KOPT-K1 (cell line): ENCODE data around the gene KRTAP12-1.
A peak's percentile ranks its signal among the peaks of the same experiment; 100 is the strongest.
"Not testable (repeated sequence)": the region's sequence is repeated elsewhere in the genome, so short reads cannot be mapped to it uniquely, and the experiment has no call there.

Experiments
- H3K27ac ChIP-seq: fragments of 200-600 bp; sonication (generic); 2 replicates; pipeline ENCODE4 v1.5.1; 2016; ENCODE audit warnings: antibody characterized with exemption, mild to moderate bottlenecking, low read depth, low read length; ENCODE audit not compliant: poor library complexity, severe bottlenecking
- H3K36me3 ChIP-seq: fragments of 200-600 bp; sonication (generic); 2 replicates; pipeline ENCODE4 v1.5.1; 2017; ENCODE audit warnings: antibody characterized with exemption, mild to moderate bottlenecking, low read length, moderate library complexity; ENCODE audit not compliant: insufficient read depth
- H3K9me3 ChIP-seq: fragments of 200-600 bp; sonication (generic); 2 replicates; pipeline ENCODE4 v1.5.1; 2017; ENCODE audit warnings: antibody characterized with exemption, low read length, mild to moderate bottlenecking; ENCODE audit not compliant: insufficient read depth, poor library complexity, severe bottlenecking

The KRTAP12-1 gene

GRCh38 chr21:44671911-44672310, 10.1 kb downstream of the KRTAP12-1 start:
- no peaks in the 10 kb centered on the region for H3K36me3 ChIP-seq
- H3K9me3 ChIP-seq = peaks cover 40% of the 10 kb centered on the region
- no peak overlapping the region for H3K27ac ChIP-seq

DNA sequence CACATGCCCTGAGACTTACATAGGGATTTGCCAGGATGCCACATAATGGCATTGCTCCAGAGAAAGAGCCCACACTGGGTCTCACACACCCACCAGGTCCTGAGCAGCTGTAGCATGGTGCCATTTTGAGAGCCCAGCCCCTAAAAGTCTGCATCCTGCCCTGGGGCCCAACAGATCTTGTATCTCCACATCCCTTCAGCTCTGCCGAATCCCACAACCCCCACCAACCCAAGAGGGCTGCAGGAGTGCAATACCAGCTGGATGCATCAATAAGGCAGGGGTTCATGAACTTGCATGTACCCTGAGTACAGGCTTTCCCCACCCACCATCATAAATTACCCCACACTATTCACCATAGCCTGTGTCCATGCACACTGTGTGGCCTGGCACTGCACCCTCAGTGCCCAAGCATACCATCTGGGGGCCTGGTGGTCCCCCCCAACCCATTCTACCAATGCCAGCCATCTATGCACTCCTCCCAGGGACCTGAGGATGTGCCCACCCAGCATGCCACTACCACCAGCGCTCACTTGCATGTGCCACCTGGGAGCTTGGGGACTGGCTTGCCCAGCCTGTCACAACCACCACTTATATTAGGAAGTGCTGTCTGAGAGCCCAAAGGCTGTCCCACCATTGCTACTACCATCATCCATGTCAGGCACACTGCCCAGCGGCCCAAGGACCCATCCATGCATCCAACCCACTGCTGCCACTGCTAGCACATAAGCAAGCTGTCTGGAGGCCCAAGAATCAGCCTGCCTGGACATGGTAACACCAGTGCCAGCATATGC, 11.1 kb downstream of the KRTAP12-1 start:
- H3K27ac ChIP-seq = no peak overlapping the region
- peaks cover 40% of the 10 kb centered on the region for H3K9me3 ChIP-seq
- no peaks in the 10 kb centered on the region for H3K36me3 ChIP-seq

- Histone ChIP-seq H3K9me3 (peaks cover 42% of the 10 kb centered on the region), H3K27ac (no peak overlapping the region), H3K36me3 (no peaks in the 10 kb centered on the region)
These were observed 14.4 kb downstream of the KRTAP12-1 start for GRCh38 chr21:44667612-44668011.

- H3K36me3 ChIP-seq = no peaks in the 10 kb centered on the region
- no peak within 1 kb of the TSS for H3K27ac ChIP-seq
- peaks cover 34% of the 10 kb centered on the region for H3K9me3 ChIP-seq
These were observed 15.3 kb downstream of the KRTAP12-1 start, which contains the start of gene KRTAP12-2 for GRCh38 chr21:44666401-44667320. KRTAP12-2 (minus strand) TSS chr21:44666927; CDS start chr21:44666886, 41 bp downstream.

GRCh38 chr21:44664691-44665090, 17.3 kb downstream of the KRTAP12-1 start:
- H3K9me3 ChIP-seq = peaks cover 18% of the 10 kb centered on the region
- no peaks in the 10 kb centered on the region for H3K36me3 ChIP-seq
- H3K27ac ChIP-seq = no peak overlapping the region

DNA sequence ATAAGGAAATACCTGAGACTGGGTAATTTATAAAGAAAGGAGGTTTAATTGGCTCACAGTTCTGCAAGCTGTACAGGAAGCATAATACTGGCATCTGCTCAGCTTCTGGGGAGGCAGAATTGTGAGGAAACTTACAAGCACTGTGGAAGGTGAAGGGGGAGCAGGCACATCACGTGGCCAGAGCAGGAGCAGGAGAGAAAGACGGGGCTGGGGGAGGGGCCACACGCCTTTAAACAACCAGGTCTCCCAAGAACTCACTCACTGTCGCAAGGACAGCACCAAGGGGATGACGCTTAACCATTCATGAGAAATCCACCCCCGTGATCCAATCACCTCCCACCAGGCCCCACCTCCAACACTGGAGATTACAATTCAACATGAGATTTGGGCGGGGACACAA, 20.4 kb downstream of the KRTAP12-1 start:
- not testable (repeated sequence) for H3K27ac ChIP-seq, H3K36me3 ChIP-seq, H3K9me3 ChIP-seq

DNA sequence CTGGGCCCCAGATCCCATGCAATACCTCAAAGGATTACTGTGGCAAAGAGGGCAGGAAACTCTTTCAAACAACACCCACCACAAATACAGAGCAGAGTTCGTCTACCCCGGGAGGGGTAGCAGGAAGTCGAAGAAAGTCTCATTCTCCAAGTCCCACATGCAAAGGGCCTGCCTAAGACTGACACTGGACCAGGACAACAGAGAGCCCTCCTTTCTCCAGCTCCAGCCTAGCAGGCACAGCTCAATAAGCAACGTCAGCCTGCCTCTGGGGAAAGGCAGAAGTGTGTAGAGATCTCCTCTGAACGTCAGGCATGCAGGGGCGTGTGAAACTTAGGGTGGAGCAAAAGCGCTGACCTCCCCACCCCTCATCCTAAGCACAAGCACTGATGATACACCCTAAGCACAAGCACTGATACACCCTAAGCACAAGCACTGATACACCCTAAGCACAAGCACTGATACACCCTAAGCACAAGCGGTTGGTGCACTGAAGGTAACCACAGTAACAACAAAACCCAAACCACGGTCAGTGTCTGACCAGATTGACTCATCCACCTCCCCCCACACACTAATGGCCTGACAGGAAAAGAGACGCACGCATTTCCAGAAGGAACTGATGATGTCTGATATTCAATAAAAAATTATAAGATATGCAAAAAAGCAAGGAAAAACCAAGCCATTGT, 22.9 kb downstream of the KRTAP12-1 start:
- Histone ChIP-seq H3K36me3 (no peaks in the 10 kb centered on the region), H3K9me3 (peaks cover 19% of the 10 kb centered on the region), H3K27ac (peak overlapping the region; percentile 93)

DNA sequence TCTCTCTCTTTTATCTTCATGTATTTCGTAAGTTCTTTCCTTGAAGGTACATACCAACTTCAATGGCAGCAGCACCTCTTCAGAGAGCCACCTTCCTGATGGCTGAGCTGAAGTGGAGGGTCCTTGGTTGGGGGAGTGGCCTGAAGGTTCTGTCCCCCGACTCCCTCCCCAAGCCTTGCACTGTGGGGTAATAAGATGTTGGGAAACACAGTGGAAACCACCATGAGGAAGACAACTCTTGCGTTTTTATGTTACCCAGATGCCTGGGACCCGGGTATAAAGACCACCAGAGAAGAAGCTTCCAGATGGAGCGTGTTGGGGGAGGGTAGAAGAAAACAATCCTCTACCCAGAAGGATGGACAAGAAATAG, 23.4 kb downstream of the KRTAP12-1 start:
- Histone ChIP-seq H3K9me3 (peaks cover 19% of the 10 kb centered on the region), H3K36me3 (no peaks in the 10 kb centered on the region), H3K27ac (peak overlapping the region; percentile 93)

DNA sequence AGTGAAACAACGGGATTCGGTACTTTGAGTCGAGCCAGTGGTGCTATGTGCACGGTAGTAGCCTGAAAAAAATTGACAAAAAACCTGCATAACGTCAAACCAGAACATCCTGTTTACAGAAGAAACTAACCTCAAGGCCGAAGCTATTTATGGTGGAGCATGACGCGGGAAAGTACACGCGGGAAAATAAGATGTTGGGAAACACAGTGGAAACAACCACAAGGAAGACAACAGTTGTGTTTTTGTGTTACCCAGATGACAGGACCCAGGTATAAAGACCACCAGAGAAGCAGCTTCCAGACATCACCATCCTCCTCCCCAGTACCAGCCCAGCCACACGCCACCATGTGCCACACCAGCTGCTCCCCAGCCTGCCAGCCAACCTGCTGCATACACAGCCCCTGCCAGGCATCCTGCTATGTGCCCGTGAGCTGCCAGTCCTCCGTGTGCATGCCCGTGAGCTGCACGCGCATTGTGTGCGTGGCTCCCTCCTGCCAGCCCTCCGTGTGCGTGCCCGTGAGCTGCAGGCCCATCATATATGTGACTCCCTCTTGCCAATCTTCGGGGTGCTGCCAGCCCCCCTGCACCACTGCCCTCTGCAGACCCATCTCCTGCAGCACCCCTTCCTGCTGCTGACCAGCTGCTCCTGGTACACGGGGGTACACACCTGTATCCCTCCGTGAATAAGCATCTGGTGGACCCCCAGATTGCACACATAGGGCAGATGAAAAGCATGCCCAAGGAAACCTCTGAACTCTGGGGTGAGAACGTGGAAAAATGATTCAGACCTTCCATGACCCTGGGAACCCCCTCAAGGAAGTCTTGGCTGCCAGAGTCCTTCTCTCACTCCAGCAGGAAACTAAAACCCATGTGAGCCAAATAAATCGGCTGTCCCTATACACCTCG, 24.1 kb downstream of the KRTAP12-1 start, which contains the start of gene KRTAP12-3:
TSS of gene KRTAP12-3 (plus strand) at position 298 of the 906 bp plus-strand sequence. CDS start at position 346, 48 bp downstream.
- peaks cover 23% of the 10 kb centered on the region for H3K9me3 ChIP-seq
- no peaks in the 10 kb centered on the region for H3K36me3 ChIP-seq
- peak within 1 kb of the TSS; percentile 93 for H3K27ac ChIP-seq

- Histone ChIP-seq H3K9me3 (peaks cover 31% of the 10 kb centered on the region), H3K27ac (peak overlapping the region; percentile 93), H3K36me3 (no peaks in the 10 kb centered on the region)
These were observed 25.1 kb downstream of the KRTAP12-1 start for GRCh38 chr21:44656868-44657267.

GRCh38 chr21:44654576-44655175, 27.3 kb downstream of the KRTAP12-1 start, which contains the start of gene KRTAP12-4:
KRTAP12-4 (minus strand) TSS chr21:44654659; CDS start chr21:44654614, 45 bp downstream.
- H3K9me3 ChIP-seq = peaks cover 39% of the 10 kb centered on the region
- peak within 1 kb of the TSS; percentile 93 for H3K27ac ChIP-seq
- H3K36me3 ChIP-seq = no peaks in the 10 kb centered on the region

DNA sequence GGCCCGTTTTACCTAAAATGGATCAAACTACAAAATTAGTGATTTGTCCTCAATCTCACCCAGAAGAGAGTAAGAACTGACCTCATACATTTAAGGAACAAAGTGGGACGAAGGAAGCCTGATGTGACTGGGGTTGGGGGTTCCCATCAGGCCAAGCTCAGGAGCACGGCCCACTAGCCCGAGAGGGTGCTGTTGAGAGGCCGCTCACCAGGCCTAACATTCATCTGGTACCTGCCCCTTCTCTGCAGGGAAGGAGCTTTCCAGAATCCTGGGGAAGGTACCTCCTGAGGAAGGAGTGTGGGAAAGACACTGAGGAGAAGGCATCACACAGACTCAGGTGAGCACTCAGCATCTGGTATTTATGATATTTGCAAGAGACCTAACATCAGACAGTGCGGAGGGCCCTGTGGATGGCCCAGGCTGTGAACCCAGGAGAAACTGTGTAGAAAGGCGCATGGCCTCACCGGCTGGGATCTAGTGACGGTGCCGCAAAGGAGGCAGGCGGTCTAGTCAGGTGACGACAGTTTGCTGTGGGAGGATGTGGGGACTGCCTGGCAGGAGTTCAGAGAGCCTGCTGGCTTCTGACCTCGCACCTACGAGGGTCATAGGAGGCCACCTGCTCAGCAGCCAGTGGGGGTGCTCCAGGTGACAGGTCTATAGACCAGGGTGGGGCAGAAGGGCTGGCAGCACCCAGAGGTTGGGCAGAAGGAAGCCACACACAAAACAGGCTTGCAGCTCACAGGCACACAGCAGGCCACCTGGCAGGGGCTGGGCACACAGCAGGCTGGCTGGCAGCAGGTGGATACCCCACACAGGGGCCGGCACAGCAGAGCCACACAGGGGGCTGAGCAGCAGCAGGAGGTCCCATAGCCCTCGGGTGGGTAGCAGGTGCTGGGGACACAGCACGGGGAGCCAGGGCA, 28.0 kb downstream of the KRTAP12-1 start:
- no peaks in the 10 kb centered on the region for H3K36me3 ChIP-seq
- H3K27ac ChIP-seq = peak overlapping the region; percentile 93
- H3K9me3 ChIP-seq = peaks cover 39% of the 10 kb centered on the region

GRCh38 chr21:44653123-44653522, 28.8 kb downstream of the KRTAP12-1 start:
- H3K27ac ChIP-seq = peak overlapping the region; percentile 93
- peaks cover 39% of the 10 kb centered on the region for H3K9me3 ChIP-seq

More at GRCh38 chr21:44653123-44653522, 28.8 kb downstream of the KRTAP12-1 start:
- no peaks in the 10 kb centered on the region for H3K36me3 ChIP-seq
